ENCODE measurements around the gene ZKSCAN1. TPM values are rescaled to one million over a fixed set of nuclear protein-coding genes. Genes with fewer than 3 reads are reported as not detected.
A peak's percentile ranks its signal among the peaks of the same experiment; 100 is the strongest.

Gene ZKSCAN1
- total RNA-seq, 1 experiment from 2014 or later, result 69.5 TPM

- CTCF ChIA-PET, result no interaction called here
- no peak for DNase-seq (ENCODE audit: low spot score)
- TF ChIP-seq CTCF (conservative IDR thresholded peaks at IDR 0.05; ENCODE audit: low read depth, low read length) (no peak), EZH2 (IDR thresholded peaks at IDR 0.05; ENCODE audit: borderline replicate concordance, low read depth, low read length, poor library complexity, severe bottlenecking) (no peak)
- POLR2A ChIA-PET (ENCODE audit: low non-redundant PET), result no interaction called here
- H3K4me1 ChIP-seq (ENCODE audit: insufficient read depth, low read length, poor library complexity, severe bottlenecking), result peaks cover 5% of the 10 kb centered on the region
- no TSS peak for BruUV-seq (replicated peaks)
- no peak overlapping the region for H3K4me3 ChIP-seq (ENCODE audit: low read depth, low read length, poor library complexity, severe bottlenecking)
- H3K27ac ChIP-seq (ENCODE audit: low read depth, low read length, poor library complexity, severe bottlenecking), result no peak overlapping the region
- intact Hi-C loops (cut with micrococcal nuclease; ENCODE audit: unreplicated experiment), result loop anchor here (5.0 kb wide), 3 partner anchors 60 to 225 kb away; partner anchors contain the start of gene PVRIG
- no peaks in the 10 kb centered on the region for H3K9me3 ChIP-seq (ENCODE audit: low read depth, low read length, poor library complexity, severe bottlenecking)
- H3K27me3 ChIP-seq (replicated peaks; ENCODE audit: insufficient read depth, low read depth, low read length, poor library complexity), result no peaks in the 10 kb centered on the region
- no peaks in the 10 kb centered on the region for H3K36me3 ChIP-seq (ENCODE audit: insufficient read depth, low read length, poor library complexity, severe bottlenecking)
Observed at GRCh38 chr7:99992330-99993038, 22.9 kb upstream of the ZKSCAN1 start.

GRCh38 chr7:99994819-99995218 lies 20.6 kb upstream of the ZKSCAN1 start:
- no peak for TF ChIP-seq EZH2 (IDR thresholded peaks at IDR 0.05; ENCODE audit: borderline replicate concordance, low read depth, low read length, poor library complexity, severe bottlenecking)
- Histone ChIP-seq H3K4me1 (ENCODE audit: insufficient read depth, low read length, poor library complexity, severe bottlenecking) (peaks cover 5% of the 10 kb centered on the region), H3K9me3 (ENCODE audit: low read depth, low read length, poor library complexity, severe bottlenecking) (no peaks in the 10 kb centered on the region), H3K36me3 (ENCODE audit: insufficient read depth, low read length, poor library complexity, severe bottlenecking) (no peaks in the 10 kb centered on the region), H3K4me3 (ENCODE audit: low read depth, low read length, poor library complexity, severe bottlenecking) (no peak overlapping the region), H3K27ac (ENCODE audit: low read depth, low read length, poor library complexity, severe bottlenecking) (no peak overlapping the region), H3K27me3 (replicated peaks; ENCODE audit: insufficient read depth, low read depth, low read length, poor library complexity) (no peaks in the 10 kb centered on the region)
- intact Hi-C loops (cut with micrococcal nuclease; ENCODE audit: unreplicated experiment), result loop anchor here (5.0 kb wide), 4 partner anchors 57 to 222 kb away; partner anchors contain the start of genes PVRIG and ZNF3
- CTCF ChIA-PET, result interaction anchor here (0.7 kb wide), 1 partner anchor 224 kb away, joined by 3 read pairs; no protein-coding TSS in a partner anchor
- POLR2A ChIA-PET (ENCODE audit: low non-redundant PET), result no interaction called here
- BruUV-seq (replicated peaks), result no TSS peak
- no peak for DNase-seq (ENCODE audit: low spot score)

DNA sequence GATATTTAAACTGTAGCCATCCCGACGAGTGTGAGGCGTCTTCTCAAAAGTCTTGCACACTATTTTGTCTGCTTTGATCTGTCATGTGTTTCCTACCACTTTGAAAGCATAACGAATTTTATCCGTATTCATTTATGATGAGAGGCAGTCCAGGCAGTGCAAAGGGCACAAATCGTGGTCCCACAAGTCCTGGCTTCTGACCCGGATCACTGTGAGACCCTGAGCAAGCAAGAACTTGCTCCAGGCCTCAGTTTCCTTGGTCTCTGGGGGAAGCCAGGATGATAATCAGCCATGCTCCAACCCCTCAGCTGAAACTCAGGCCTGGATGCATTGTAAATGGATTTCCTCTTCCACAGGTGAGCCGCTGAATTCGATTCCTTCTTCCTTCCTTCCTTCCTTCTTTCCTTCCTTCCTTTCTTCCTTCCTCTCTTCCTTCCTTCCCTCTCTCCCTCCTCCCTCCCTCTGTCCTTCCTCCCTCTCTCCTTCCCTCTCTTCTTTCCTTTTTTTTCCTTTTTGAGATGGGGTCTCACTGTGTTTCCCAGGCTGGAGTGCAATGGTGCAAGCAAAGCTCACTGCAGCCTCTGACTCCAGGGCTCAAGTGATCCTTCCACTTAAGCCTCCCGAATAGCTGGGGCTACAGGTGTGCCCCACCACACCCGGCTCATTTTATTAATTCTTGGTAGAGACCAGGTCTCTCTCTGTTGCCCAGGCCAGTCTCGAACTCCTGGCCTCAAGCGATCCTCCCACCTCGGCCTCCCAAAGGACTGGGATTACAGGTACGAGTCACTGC lies 18.4 kb upstream of the ZKSCAN1 start:
- H3K36me3 ChIP-seq (ENCODE audit: insufficient read depth, low read length, poor library complexity, severe bottlenecking), result no peaks in the 10 kb centered on the region
- TF ChIP-seq EZH2 (IDR thresholded peaks at IDR 0.05; ENCODE audit: borderline replicate concordance, low read depth, low read length, poor library complexity, severe bottlenecking) (no peak), CTCF (conservative IDR thresholded peaks at IDR 0.05; ENCODE audit: low read depth, low read length) (no peak)
- no peaks in the 10 kb centered on the region for H3K27me3 ChIP-seq (replicated peaks; ENCODE audit: insufficient read depth, low read depth, low read length, poor library complexity)
- intact Hi-C loops (cut with micrococcal nuclease; ENCODE audit: unreplicated experiment), result loop anchor here (5.0 kb wide), 1 partner anchor 85 kb away; the partner anchor contains the start of gene ZNF3
- ChIA-PET CTCF (no interaction called here), POLR2A (ENCODE audit: low non-redundant PET) (no interaction called here)
- H3K9me3 ChIP-seq (ENCODE audit: low read depth, low read length, poor library complexity, severe bottlenecking), result no peaks in the 10 kb centered on the region
- BruUV-seq (replicated peaks), result no TSS peak
- H3K4me3 ChIP-seq (ENCODE audit: low read depth, low read length, poor library complexity, severe bottlenecking), result peak overlapping the region; percentile 50
- H3K4me1 ChIP-seq (ENCODE audit: insufficient read depth, low read length, poor library complexity, severe bottlenecking), result peaks cover 5% of the 10 kb centered on the region
- H3K27ac ChIP-seq (ENCODE audit: low read depth, low read length, poor library complexity, severe bottlenecking), result peak overlapping the region; percentile 46
- no peak for DNase-seq (ENCODE audit: low spot score)

Measured in A673 (cell line).